Measurements from ENCODE around the gene MVB12B. TPM values are rescaled to one million over a fixed set of nuclear protein-coding genes. Genes with fewer than 3 reads are reported as not detected.
A peak's percentile ranks its signal among the peaks of the same experiment; 100 is the strongest.

MVB12B gene
- total RNA-seq, 2 donors from 2014 or later, result 18.6 to 19.7 TPM

GRCh38 chr9:126374366-126374781, 47.7 kb downstream of the MVB12B start:
- Mint-ChIP-seq H3K36me3 (ENCODE audit: low read depth) (peaks cover 4% of the 10 kb centered on the region), H3K4me3 (no peak overlapping the region), H3K4me1 (peaks cover 43% of the 10 kb centered on the region), H3K27ac (peak overlapping the region; percentile 35), H3K9me3 (no peaks in the 10 kb centered on the region), H3K27me3 (ENCODE audit: insufficient read depth) (no peaks in the 10 kb centered on the region)
- TF ChIP-seq, protein P1, sequence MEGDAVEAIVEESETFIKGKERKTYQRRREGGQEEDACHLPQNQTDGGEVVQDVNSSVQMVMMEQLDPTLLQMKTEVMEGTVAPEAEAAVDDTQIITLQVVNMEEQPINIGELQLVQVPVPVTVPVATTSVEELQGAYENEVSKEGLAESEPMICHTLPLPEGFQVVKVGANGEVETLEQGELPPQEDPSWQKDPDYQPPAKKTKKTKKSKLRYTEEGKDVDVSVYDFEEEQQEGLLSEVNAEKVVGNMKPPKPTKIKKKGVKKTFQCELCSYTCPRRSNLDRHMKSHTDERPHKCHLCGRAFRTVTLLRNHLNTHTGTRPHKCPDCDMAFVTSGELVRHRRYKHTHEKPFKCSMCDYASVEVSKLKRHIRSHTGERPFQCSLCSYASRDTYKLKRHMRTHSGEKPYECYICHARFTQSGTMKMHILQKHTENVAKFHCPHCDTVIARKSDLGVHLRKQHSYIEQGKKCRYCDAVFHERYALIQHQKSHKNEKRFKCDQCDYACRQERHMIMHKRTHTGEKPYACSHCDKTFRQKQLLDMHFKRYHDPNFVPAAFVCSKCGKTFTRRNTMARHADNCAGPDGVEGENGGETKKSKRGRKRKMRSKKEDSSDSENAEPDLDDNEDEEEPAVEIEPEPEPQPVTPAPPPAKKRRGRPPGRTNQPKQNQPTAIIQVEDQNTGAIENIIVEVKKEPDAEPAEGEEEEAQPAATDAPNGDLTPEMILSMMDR (conservative IDR thresholded peaks at IDR 0.05), result no peak
- peak overlapping the region; percentile 36 for H3K27ac ChIP-seq (ENCODE audit: low read depth, low read length)
- DNase-seq, result no peak
- H3K27me3 ChIP-seq (ENCODE audit: control insufficient read depth, insufficient read depth, low read length, poor library complexity, severe bottlenecking), result no peaks in the 10 kb centered on the region
- WGBS, 2 experiments (ENCODE audit: insufficient coverage in 1 of 2, insufficient read length in 1 of 2), result 70 to 95% methylated on average over 2 to 4 of the region's 4 CpGs
- H3K9me3 ChIP-seq (ENCODE audit: control insufficient read depth, low read length), result no peaks in the 10 kb centered on the region
- H3K9ac ChIP-seq (ENCODE audit: extremely low read depth, low read length, poor library complexity, severe bottlenecking), result no peak overlapping the region
- H3K4me3 ChIP-seq (ENCODE audit: low read length), result no peak overlapping the region
- H3K4me1 ChIP-seq (ENCODE audit: control insufficient read depth, insufficient read depth, low read length), result peaks cover 21% of the 10 kb centered on the region
- no peaks in the 10 kb centered on the region for H3K36me3 ChIP-seq (ENCODE audit: control insufficient read depth, insufficient read depth, low read length)

- Histone ChIP-seq H3K27ac (ENCODE audit: low read depth, low read length) (peak overlapping the region; percentile 86), H3K36me3 (ENCODE audit: control insufficient read depth, insufficient read depth, low read length) (no peaks in the 10 kb centered on the region), H3K27me3 (ENCODE audit: control insufficient read depth, insufficient read depth, low read length, poor library complexity, severe bottlenecking) (no peaks in the 10 kb centered on the region), H3K9ac (ENCODE audit: extremely low read depth, low read length, poor library complexity, severe bottlenecking) (no peak overlapping the region), H3K9me3 (ENCODE audit: control insufficient read depth, low read length) (no peaks in the 10 kb centered on the region), H3K4me1 (ENCODE audit: control insufficient read depth, insufficient read depth, low read length) (peaks cover 21% of the 10 kb centered on the region), H3K4me3 (ENCODE audit: low read length) (no peak overlapping the region)
- no peak overlapping the region for H3K4me3 Mint-ChIP-seq
- peaks cover 2% of the 10 kb centered on the region for H3K36me3 Mint-ChIP-seq (ENCODE audit: low read depth)
- H3K27me3 Mint-ChIP-seq (ENCODE audit: insufficient read depth), result no peaks in the 10 kb centered on the region
- TF ChIP-seq, protein P1 (conservative IDR thresholded peaks at IDR 0.05), result no peak
- peak overlapping the region; percentile 20 for H3K27ac Mint-ChIP-seq
- WGBS, 2 experiments (ENCODE audit: insufficient coverage in 1 of 2, insufficient read length in 1 of 2), result 60 to 64% methylated on average over 6 to 7 of the region's 7 CpGs
- peaks cover 53% of the 10 kb centered on the region for H3K4me1 Mint-ChIP-seq
- no peaks in the 10 kb centered on the region for H3K9me3 Mint-ChIP-seq
- no peak for DNase-seq
Measured at GRCh38 chr9:126375386-126375785, 48.8 kb downstream of the MVB12B start.

GRCh38 chr9:126376311-126377175, 49.9 kb downstream of the MVB12B start:
- 84% methylated on average over 7 to 18 of the region's 18 CpGs for WGBS, 2 experiments (ENCODE audit: insufficient coverage in 1 of 2, insufficient read length in 1 of 2)
- H3K27ac Mint-ChIP-seq, result peak overlapping the region; percentile 82
- H3K27me3 ChIP-seq (ENCODE audit: control insufficient read depth, insufficient read depth, low read length, poor library complexity, severe bottlenecking), result no peaks in the 10 kb centered on the region
- H3K4me3 ChIP-seq (ENCODE audit: low read length), result no peak overlapping the region
- no peaks in the 10 kb centered on the region for H3K9me3 Mint-ChIP-seq
- no peak overlapping the region for H3K9ac ChIP-seq (ENCODE audit: extremely low read depth, low read length, poor library complexity, severe bottlenecking)
- peak; percentile 60 for DNase-seq
- TF ChIP-seq, protein P1 (conservative IDR thresholded peaks at IDR 0.05), result no peak
- no peaks in the 10 kb centered on the region for H3K36me3 ChIP-seq (ENCODE audit: control insufficient read depth, insufficient read depth, low read length)
- peak overlapping the region; percentile 14 for H3K4me3 Mint-ChIP-seq
- no peaks in the 10 kb centered on the region for H3K9me3 ChIP-seq (ENCODE audit: control insufficient read depth, low read length)
- no peaks in the 10 kb centered on the region for H3K27me3 Mint-ChIP-seq (ENCODE audit: insufficient read depth)
- peaks cover 53% of the 10 kb centered on the region for H3K4me1 Mint-ChIP-seq
- H3K36me3 Mint-ChIP-seq (ENCODE audit: low read depth), result no peaks in the 10 kb centered on the region
- H3K4me1 ChIP-seq (ENCODE audit: control insufficient read depth, insufficient read depth, low read length), result peaks cover 13% of the 10 kb centered on the region
- H3K27ac ChIP-seq (ENCODE audit: low read depth, low read length), result peak overlapping the region; percentile 86

Data from endodermal cell (in vitro differentiated cells).